Suprapubic skin (tissue), 4 donors: Measurements from ENCODE around the gene TRIM45.
"Not testable (repeated sequence)": the region's sequence is repeated elsewhere in the genome, so short reads cannot be mapped to it uniquely, and the experiment has no call there.

Source experiments
- EP300 ChIP-seq: sonication (generic); formaldehyde crosslinking; IDR thresholded peaks from one replicate; pipeline ENCODE4 v1.6.1; 2017; ENCODE audit warnings: antibody characterized with exemption
- POLR2A ChIP-seq, 2 donors: fragments of 450-650 bp; IDR thresholded peaks; one replicate each; pipeline ENCODE4 v1.6.1; 2017; ENCODE audit warnings: antibody characterized with exemption in 2 of 2, mild to moderate bottlenecking in 2 of 2, moderate library complexity in 2 of 2
- POLR2AphosphoS5 ChIP-seq, 3 donors: sonication (generic); formaldehyde crosslinking; IDR thresholded peaks; one replicate each; pipeline ENCODE4 v1.6.1; 2017; ENCODE audit warnings: antibody characterized with exemption in 3 of 3
- TF ChIP-seq, protein P1 (sequence below), 2 donors: fragments of 200-600 bp in 1 of 2; fragments of 450-650 bp in 1 of 2; sonication (generic) in 1 of 2; IDR thresholded peaks; one replicate each; pipeline ENCODE4 v1.5.1; 2016 to 2019; ENCODE audit warnings: antibody characterized with exemption in 2 of 2, mild to moderate bottlenecking in 1 of 2, moderate library complexity in 1 of 2

DNA sequence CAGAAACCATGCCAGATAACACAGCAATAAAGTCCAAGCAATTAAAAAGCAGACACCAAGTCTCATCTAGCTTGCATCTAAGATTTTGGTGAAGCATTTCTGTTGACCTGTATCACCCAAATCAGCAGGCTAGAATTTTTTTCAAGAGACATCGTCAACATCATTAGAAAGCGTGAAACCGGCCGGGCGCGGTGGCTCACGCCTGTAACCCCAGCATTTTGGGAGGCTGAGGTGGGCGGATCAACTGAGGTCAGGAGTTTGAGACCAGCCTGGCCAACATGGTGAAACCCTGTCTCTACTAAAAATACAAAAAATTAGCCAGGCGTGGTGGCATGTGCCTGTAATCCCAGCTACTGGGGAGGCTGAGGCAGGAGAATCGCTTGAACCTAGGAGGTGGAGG is 2.4 kb downstream of the TRIM45 start:
- TF ChIP-seq EP300; POLR2A (IDR thresholded peaks at IDR 0.05); POLR2AphosphoS5 (IDR thresholded peaks at IDR 0.05): not testable (repeated sequence)
- TF ChIP-seq, protein P1, sequence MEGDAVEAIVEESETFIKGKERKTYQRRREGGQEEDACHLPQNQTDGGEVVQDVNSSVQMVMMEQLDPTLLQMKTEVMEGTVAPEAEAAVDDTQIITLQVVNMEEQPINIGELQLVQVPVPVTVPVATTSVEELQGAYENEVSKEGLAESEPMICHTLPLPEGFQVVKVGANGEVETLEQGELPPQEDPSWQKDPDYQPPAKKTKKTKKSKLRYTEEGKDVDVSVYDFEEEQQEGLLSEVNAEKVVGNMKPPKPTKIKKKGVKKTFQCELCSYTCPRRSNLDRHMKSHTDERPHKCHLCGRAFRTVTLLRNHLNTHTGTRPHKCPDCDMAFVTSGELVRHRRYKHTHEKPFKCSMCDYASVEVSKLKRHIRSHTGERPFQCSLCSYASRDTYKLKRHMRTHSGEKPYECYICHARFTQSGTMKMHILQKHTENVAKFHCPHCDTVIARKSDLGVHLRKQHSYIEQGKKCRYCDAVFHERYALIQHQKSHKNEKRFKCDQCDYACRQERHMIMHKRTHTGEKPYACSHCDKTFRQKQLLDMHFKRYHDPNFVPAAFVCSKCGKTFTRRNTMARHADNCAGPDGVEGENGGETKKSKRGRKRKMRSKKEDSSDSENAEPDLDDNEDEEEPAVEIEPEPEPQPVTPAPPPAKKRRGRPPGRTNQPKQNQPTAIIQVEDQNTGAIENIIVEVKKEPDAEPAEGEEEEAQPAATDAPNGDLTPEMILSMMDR (IDR thresholded peaks at IDR 0.05), result not testable (repeated sequence)
